HEK293T (cell line): ENCODE results near the gene ME3.
"Not testable (repeated sequence)": the region's sequence is repeated elsewhere in the genome, so short reads cannot be mapped to it uniquely, and the experiment has no call there.

ENCODE experiments used
- CTCF ChIA-PET: fragments of 350-600 bp; formaldehyde crosslinking; extraction: SDS; loops from one replicate; lab custom pipeline; 2021; ENCODE audit warnings: antibody characterized with exemption, inconsistent platforms; lab: Yijun Ruan, JAX
- POLR2A ChIA-PET: fragments of 350-600 bp; formaldehyde crosslinking; extraction: SDS; loops from one replicate; lab custom pipeline; 2020; ENCODE audit warnings: antibody characterized with exemption, inconsistent platforms; lab: Yijun Ruan, JAX
- DNase-seq: peaks from one replicate; pipeline ENCODE4 v3.0.0; 2012; ENCODE audit warnings: mixed read lengths; ENCODE audit errors: extremely low spot score
- ARNT ChIP-seq: fragments of 450-650 bp; IDR thresholded peaks from 2 replicates; pipeline ENCODE4 v1.6.1; 2017; ENCODE audit warnings: mild to moderate bottlenecking
- BHLHE40 ChIP-seq: fragments of 450-650 bp; IDR thresholded peaks from 2 replicates; pipeline ENCODE4 v1.6.1; 2016; ENCODE audit warnings: mild to moderate bottlenecking, moderate library complexity, borderline replicate concordance
- CTBP1 ChIP-seq: fragments of 450-650 bp; IDR thresholded peaks from 2 replicates; pipeline ENCODE4 v1.6.1; 2016; ENCODE audit warnings: borderline replicate concordance
- ELF4 ChIP-seq: fragments of 450-650 bp; IDR thresholded peaks from 2 replicates; pipeline ENCODE4 v1.6.1; 2017; ENCODE audit warnings: antibody characterized with exemption
- FOXA1 ChIP-seq: fragments of 450-650 bp; IDR thresholded peaks from 2 replicates; pipeline ENCODE4 v1.6.1; 2016; ENCODE audit warnings: mild to moderate bottlenecking
- FOXK2 ChIP-seq: fragments of 450-650 bp; IDR thresholded peaks from 2 replicates; pipeline ENCODE4 v1.6.1; 2016; ENCODE audit warnings: mild to moderate bottlenecking
- FOXM1 ChIP-seq: fragments of 450-650 bp; IDR thresholded peaks from 2 replicates; pipeline ENCODE4 v1.6.1; 2017; ENCODE audit warnings: mild to moderate bottlenecking, borderline replicate concordance
- HDGF ChIP-seq: fragments of 450-650 bp; IDR thresholded peaks from 2 replicates; pipeline ENCODE4 v1.6.1; 2017; ENCODE audit warnings: antibody characterized with exemption, borderline replicate concordance
- L3MBTL2 ChIP-seq: fragments of 450-650 bp; conservative IDR thresholded peaks from 2 replicates; pipeline ENCODE4 v1.6.1; 2016; ENCODE audit warnings: mild to moderate bottlenecking
- LEF1 ChIP-seq: fragments of 450-650 bp; IDR thresholded peaks from 2 replicates; pipeline ENCODE4 v1.6.1; 2017; ENCODE audit warnings: mild to moderate bottlenecking, borderline replicate concordance
- NFRKB ChIP-seq: fragments of 450-650 bp; IDR thresholded peaks from 2 replicates; pipeline ENCODE4 v1.6.1; 2016; ENCODE audit warnings: mild to moderate bottlenecking, moderate library complexity
- PKNOX1 ChIP-seq: fragments of 450-650 bp; IDR thresholded peaks from 2 replicates; pipeline ENCODE4 v1.6.1; 2016
- SP1 ChIP-seq: fragments of 450-650 bp; IDR thresholded peaks from 2 replicates; pipeline ENCODE4 v1.6.1; 2017
- SUZ12 ChIP-seq: fragments of 450-650 bp; IDR thresholded peaks from 2 replicates; pipeline ENCODE4 v1.6.1; 2016; ENCODE audit warnings: mild to moderate bottlenecking
- TARDBP ChIP-seq: fragments of 450-650 bp; IDR thresholded peaks from 2 replicates; pipeline ENCODE4 v1.6.1; 2016
- ZNF384 ChIP-seq: fragments of 450-650 bp; IDR thresholded peaks from 2 replicates; pipeline ENCODE4 v1.6.1; 2016

The ME3 gene

GRCh38 chr11:86523738-86524619 is 148.4 kb downstream of the ME3 start:
- DNase-seq, result no peak
- POLR2A ChIA-PET, result interaction anchor here (0.9 to 1.3 kb wide), 3 partner anchors 35 to 266 kb away, joined by 3 to 5 read pairs (median 3); no protein-coding TSS in a partner anchor
- TF ChIP-seq FOXM1 (no peak), NFRKB (no peak), FOXA1 (no peak), TARDBP (no peak), PKNOX1 (no peak), HDGF (no peak), CTBP1 (no peak), ARNT (no peak), ZNF384 (no peak), SP1 (no peak), ELF4 (no peak), SUZ12 (no peak), L3MBTL2 (no peak), LEF1 (no peak), BHLHE40 (no peak), FOXK2 (no peak)
- CTCF ChIA-PET, result interaction anchor here (0.7 to 1.3 kb wide), 2 partner anchors 84 to 163 kb away, joined by 3 to 4 read pairs; no protein-coding TSS in a partner anchor

- CTCF ChIA-PET, POLR2A ChIA-PET, DNase-seq: not testable (repeated sequence)
Measured at GRCh38 chr11:86522512-86522911, 149.9 kb downstream of the ME3 start.

- TF ChIP-seq L3MBTL2 (no peak), FOXA1 (no peak), SUZ12 (no peak), FOXK2 (no peak), PKNOX1 (no peak), SP1 (no peak), TARDBP (no peak), ELF4 (no peak), ZNF384 (no peak), LEF1 (no peak), CTBP1 (no peak), BHLHE40 (no peak), FOXM1 (no peak), ARNT (no peak)
- ChIA-PET CTCF (interaction anchor here (0.6 to 2.0 kb wide), 5 partner anchors 37 to 304 kb away, joined by 3 to 5 read pairs (median 5); no protein-coding TSS in a partner anchor), POLR2A (no interaction called here)
- DNase-seq, result no peak
Measured at GRCh38 chr11:86519064-86519911, 153.1 kb downstream of the ME3 start.

- no peak for DNase-seq
- ChIA-PET POLR2A (no interaction called here), CTCF (no interaction called here)
- TF ChIP-seq BHLHE40, result no peak
- no peak for TF ChIP-seq SUZ12
- no peak for TF ChIP-seq FOXK2
- TF ChIP-seq LEF1, result no peak
- no peak for TF ChIP-seq ARNT
- TF ChIP-seq TARDBP, result no peak
- TF ChIP-seq PKNOX1, result no peak
- TF ChIP-seq CTBP1, result no peak
- no peak for TF ChIP-seq SP1
- TF ChIP-seq FOXA1, result no peak
Measured at GRCh38 chr11:86518211-86518610, 154.2 kb downstream of the ME3 start.

GRCh38 chr11:86517557-86517956 is 154.9 kb downstream of the ME3 start:
- ChIA-PET CTCF (no interaction called here), POLR2A (no interaction called here)
- TF ChIP-seq BHLHE40 (no peak), SUZ12 (no peak), ARNT (no peak), SP1 (no peak), CTBP1 (no peak), FOXK2 (no peak)
- DNase-seq, result no peak
